ENCODE results near the gene TLE4.

TLE4 gene

DNA sequence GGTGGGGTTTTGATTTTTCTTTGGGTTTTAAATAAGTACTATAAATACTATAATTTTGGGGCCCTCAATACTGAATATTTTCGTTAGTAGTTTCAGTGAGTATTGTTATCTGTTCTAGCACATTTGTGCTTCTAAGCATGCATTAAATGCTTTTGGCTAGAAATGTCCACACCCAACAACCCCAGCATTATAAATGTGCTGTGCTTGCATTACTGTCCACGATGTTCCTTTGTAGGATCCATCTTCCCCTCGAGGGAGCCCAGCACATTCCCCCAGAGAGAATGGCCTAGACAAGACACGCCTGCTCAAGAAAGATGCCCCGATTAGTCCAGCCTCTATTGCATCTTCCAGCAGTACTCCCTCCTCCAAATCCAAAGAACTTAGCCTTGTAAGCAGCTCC lies 134.7 kb downstream of the TLE4 start:
- no peaks in the 10 kb centered on the region for H3K79me2 ChIP-seq (ENCODE audit: insufficient read depth, low read length)
- no peak for TF ChIP-seq EZH2phosphoT487 (conservative IDR thresholded peaks at IDR 0.05; ENCODE audit: low read length)
- TF ChIP-seq, protein P1, sequence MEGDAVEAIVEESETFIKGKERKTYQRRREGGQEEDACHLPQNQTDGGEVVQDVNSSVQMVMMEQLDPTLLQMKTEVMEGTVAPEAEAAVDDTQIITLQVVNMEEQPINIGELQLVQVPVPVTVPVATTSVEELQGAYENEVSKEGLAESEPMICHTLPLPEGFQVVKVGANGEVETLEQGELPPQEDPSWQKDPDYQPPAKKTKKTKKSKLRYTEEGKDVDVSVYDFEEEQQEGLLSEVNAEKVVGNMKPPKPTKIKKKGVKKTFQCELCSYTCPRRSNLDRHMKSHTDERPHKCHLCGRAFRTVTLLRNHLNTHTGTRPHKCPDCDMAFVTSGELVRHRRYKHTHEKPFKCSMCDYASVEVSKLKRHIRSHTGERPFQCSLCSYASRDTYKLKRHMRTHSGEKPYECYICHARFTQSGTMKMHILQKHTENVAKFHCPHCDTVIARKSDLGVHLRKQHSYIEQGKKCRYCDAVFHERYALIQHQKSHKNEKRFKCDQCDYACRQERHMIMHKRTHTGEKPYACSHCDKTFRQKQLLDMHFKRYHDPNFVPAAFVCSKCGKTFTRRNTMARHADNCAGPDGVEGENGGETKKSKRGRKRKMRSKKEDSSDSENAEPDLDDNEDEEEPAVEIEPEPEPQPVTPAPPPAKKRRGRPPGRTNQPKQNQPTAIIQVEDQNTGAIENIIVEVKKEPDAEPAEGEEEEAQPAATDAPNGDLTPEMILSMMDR (IDR thresholded peaks at IDR 0.05; ENCODE audit: insufficient read depth, low read length, poor library complexity, severe bottlenecking): no peak

GRCh38 chr9:79707589-79707988 lies 135.8 kb downstream of the TLE4 start:
- Histone ChIP-seq H3K9ac (ENCODE audit: low read length) (no peak overlapping the region), H3K9me2 (replicated peaks; ENCODE audit: insufficient read depth, low read length) (no peaks in the 10 kb centered on the region), H3K36me3 (ENCODE audit: low read length) (no peaks in the 10 kb centered on the region), H3K27me3 (ENCODE audit: low read length) (no peaks in the 10 kb centered on the region), H3K4me3 (ENCODE audit: insufficient read depth, low read length, poor library complexity, severe bottlenecking) (no peak overlapping the region), H3K79me2 (ENCODE audit: insufficient read depth, low read length) (no peaks in the 10 kb centered on the region), H4K20me1 (ENCODE audit: low read depth, low read length) (no peaks in the 10 kb centered on the region), H3F3A (ENCODE audit: insufficient read depth) (no peaks in the 10 kb centered on the region), H3K4me2 (ENCODE audit: low read depth, low read length, poor library complexity, severe bottlenecking) (no peak overlapping the region), H3K9me3 (ENCODE audit: insufficient read depth, low read length) (no peaks in the 10 kb centered on the region), H3K27ac (ENCODE audit: low read depth, low read length) (no peak overlapping the region), H2AFZ (ENCODE audit: low read depth, low read length, severe bottlenecking) (no peak overlapping the region)
- TF ChIP-seq EZH2phosphoT487 (conservative IDR thresholded peaks at IDR 0.05; ENCODE audit: low read length): no peak
- TF ChIP-seq, protein P1 (IDR thresholded peaks at IDR 0.05; ENCODE audit: insufficient read depth, low read length, poor library complexity, severe bottlenecking): no peak

More for the DNA sequence above, 134.7 kb downstream of the TLE4 start:
- H3K9ac ChIP-seq (ENCODE audit: low read length): no peak overlapping the region
- H3K27me3 ChIP-seq (ENCODE audit: low read length): no peaks in the 10 kb centered on the region
- no peaks in the 10 kb centered on the region for H3K9me2 ChIP-seq (replicated peaks; ENCODE audit: insufficient read depth, low read length)
- no peaks in the 10 kb centered on the region for H3K36me3 ChIP-seq (ENCODE audit: low read length)
- no peaks in the 10 kb centered on the region for H3F3A ChIP-seq (ENCODE audit: insufficient read depth)
- no peak overlapping the region for H3K27ac ChIP-seq (ENCODE audit: low read depth, low read length)
- no peaks in the 10 kb centered on the region for H3K9me3 ChIP-seq (ENCODE audit: insufficient read depth, low read length)
- no peak overlapping the region for H3K4me2 ChIP-seq (ENCODE audit: low read depth, low read length, poor library complexity, severe bottlenecking)
- no peak overlapping the region for H3K4me3 ChIP-seq (ENCODE audit: insufficient read depth, low read length, poor library complexity, severe bottlenecking)
- no peaks in the 10 kb centered on the region for H4K20me1 ChIP-seq (ENCODE audit: low read depth, low read length)
- H2AFZ ChIP-seq (ENCODE audit: low read depth, low read length, severe bottlenecking): no peak overlapping the region

DNA sequence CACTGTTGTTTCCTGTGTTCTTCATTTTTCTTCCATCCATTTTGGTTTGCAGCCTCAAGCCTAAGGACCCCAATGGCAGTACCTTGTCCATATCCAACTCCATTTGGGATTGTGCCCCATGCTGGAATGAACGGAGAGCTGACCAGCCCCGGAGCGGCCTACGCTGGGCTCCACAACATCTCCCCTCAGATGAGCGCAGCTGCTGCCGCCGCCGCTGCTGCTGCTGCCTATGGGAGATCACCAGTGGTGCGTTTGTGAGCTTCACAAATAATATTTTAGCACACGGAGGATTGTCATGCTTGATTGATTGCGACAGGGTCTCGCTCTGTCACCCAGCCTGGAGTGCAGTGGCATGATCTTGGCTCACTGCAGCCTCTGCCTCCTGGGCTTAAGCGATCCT lies 136.8 kb downstream of the TLE4 start:
- Histone ChIP-seq H3K27me3 (ENCODE audit: low read length) (no peaks in the 10 kb centered on the region), H3K4me2 (ENCODE audit: low read depth, low read length, poor library complexity, severe bottlenecking) (no peak overlapping the region), H2AFZ (ENCODE audit: low read depth, low read length, severe bottlenecking) (no peak overlapping the region), H3K4me3 (ENCODE audit: insufficient read depth, low read length, poor library complexity, severe bottlenecking) (no peak overlapping the region), H3K9ac (ENCODE audit: low read length) (no peak overlapping the region), H3K36me3 (ENCODE audit: low read length) (no peaks in the 10 kb centered on the region), H3K9me3 (ENCODE audit: insufficient read depth, low read length) (no peaks in the 10 kb centered on the region), H3K27ac (ENCODE audit: low read depth, low read length) (no peak overlapping the region), H3F3A (ENCODE audit: insufficient read depth) (no peaks in the 10 kb centered on the region), H3K79me2 (ENCODE audit: insufficient read depth, low read length) (no peaks in the 10 kb centered on the region), H4K20me1 (ENCODE audit: low read depth, low read length) (no peaks in the 10 kb centered on the region), H3K9me2 (replicated peaks; ENCODE audit: insufficient read depth, low read length) (no peaks in the 10 kb centered on the region)
- TF ChIP-seq, protein P1 (IDR thresholded peaks at IDR 0.05; ENCODE audit: insufficient read depth, low read length, poor library complexity, severe bottlenecking): no peak
- no peak for TF ChIP-seq EZH2phosphoT487 (conservative IDR thresholded peaks at IDR 0.05; ENCODE audit: low read length)

All from SU-DHL-6 (cell line).